Activated CD4-positive, alpha-beta memory T cell treated with anti-CD3 and anti-CD28 coated beads, Interleukin-2, amount 10 ng/mL, durations not matched to agents 7 days and 5 days (primary cell): Measurements from ENCODE around the gene TUNAR. TPM values are rescaled to one million over a fixed set of nuclear protein-coding genes. Genes with fewer than 3 reads are reported as not detected.

ENCODE experiments used
- CTCF ChIA-PET: fragments of 350-600 bp; sonication (Branson Sonifier 250); formaldehyde crosslinking; loops from one replicate; lab custom pipeline; 2021; ENCODE audit warnings: antibody characterized with exemption, inconsistent platforms; lab: Charles Lee
- POLR2A ChIA-PET: fragments of 350-600 bp; sonication (Branson Sonifier 250); formaldehyde crosslinking; loops from one replicate; lab custom pipeline; 2021; ENCODE audit warnings: antibody characterized with exemption; lab: Charles Lee
- DNase-seq: peaks from one replicate; pipeline ENCODE4 v3.0.0-alpha.2; 2020
- H3K27ac Mint-ChIP-seq: one replicate; pipeline ENCODE4 v1.8.0; 2021; ENCODE audit warnings: mild to moderate bottlenecking, mixed read lengths
- H3K27me3 Mint-ChIP-seq: one replicate; pipeline ENCODE4 v1.8.0; 2021; ENCODE audit warnings: mixed read lengths
- H3K36me3 Mint-ChIP-seq: one replicate; pipeline ENCODE4 v1.8.0; 2021; ENCODE audit warnings: low read depth, mixed read lengths
- H3K4me1 Mint-ChIP-seq: one replicate; pipeline ENCODE4 v1.8.0; 2021; ENCODE audit warnings: mixed read lengths
- H3K4me3 Mint-ChIP-seq: one replicate; pipeline ENCODE4 v1.8.0; 2021; ENCODE audit warnings: mild to moderate bottlenecking, mixed read lengths
- H3K9me3 Mint-ChIP-seq: one replicate; pipeline ENCODE4 v1.8.0; 2021; ENCODE audit warnings: mixed read lengths
- total RNA-seq, 2 experiments: library from RNA; stranded (reverse); gene quantifications; one replicate each; pipeline ENCODE4 v1.2.3, GENCODE V29; 2021

TUNAR gene
- not detected for total RNA-seq

GRCh38 chr14:95876761-95877538, at the start of gene TUNAR:
Gene TUNAR (plus strand): TSS chr14:95876832.
- POLR2A ChIA-PET = no interaction called here
- H3K9me3 Mint-ChIP-seq = no peaks in the 10 kb centered on the region

DNA sequence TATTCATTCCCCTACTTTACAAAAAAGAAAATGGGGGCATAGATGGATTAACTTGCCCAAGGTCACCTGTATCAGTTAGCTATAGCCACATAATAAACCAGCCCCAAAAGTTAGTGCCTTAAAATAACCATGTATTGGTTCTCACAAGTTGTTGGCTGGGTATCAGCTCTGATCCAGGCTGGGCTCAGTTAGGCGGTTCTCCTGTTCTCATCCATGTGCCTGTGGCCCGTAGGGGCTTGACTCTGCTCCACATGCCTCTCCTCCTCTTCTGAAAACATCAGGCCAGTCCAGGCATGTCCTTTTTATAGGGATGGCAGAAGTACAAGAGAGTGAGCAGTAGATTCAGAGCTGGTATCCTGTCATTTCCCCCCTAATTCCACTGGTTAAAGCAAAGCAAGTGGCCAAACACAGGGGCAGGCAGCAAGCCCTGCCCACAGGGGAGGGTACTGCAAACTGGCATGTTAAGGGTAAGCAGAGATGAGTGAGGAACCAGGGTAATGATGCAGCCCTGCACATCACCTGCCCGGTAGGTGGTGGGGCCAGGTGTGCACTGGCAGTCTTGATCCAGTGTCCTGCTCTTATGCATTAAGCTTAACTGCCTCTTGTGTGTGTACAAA, 47.9 kb upstream of the TUNAR start:
- Mint-ChIP-seq H3K36me3 (no peaks in the 10 kb centered on the region), H3K27me3 (peaks cover 4% of the 10 kb centered on the region), H3K4me1 (no peaks in the 10 kb centered on the region), H3K27ac (no peak overlapping the region), H3K4me3 (no peak overlapping the region), H3K9me3 (no peaks in the 10 kb centered on the region)
- DNase-seq = no peak
- CTCF ChIA-PET = no interaction called here
- POLR2A ChIA-PET = no interaction called here

More at GRCh38 chr14:95876761-95877538, at the start of gene TUNAR:
- no peaks in the 10 kb centered on the region for H3K36me3 Mint-ChIP-seq
- no peak for DNase-seq
- H3K4me1 Mint-ChIP-seq = no peaks in the 10 kb centered on the region
- H3K27ac Mint-ChIP-seq = no peak within 1 kb of the TSS
- CTCF ChIA-PET = no interaction called here
- H3K27me3 Mint-ChIP-seq = peaks cover 43% of the 10 kb centered on the region
- no peak within 1 kb of the TSS for H3K4me3 Mint-ChIP-seq

- DNase-seq = no peak
- CTCF ChIA-PET = no interaction called here
- H3K27me3 Mint-ChIP-seq = peaks cover 4% of the 10 kb centered on the region
- no peak overlapping the region for H3K4me3 Mint-ChIP-seq
- no peaks in the 10 kb centered on the region for H3K36me3 Mint-ChIP-seq
- POLR2A ChIA-PET = no interaction called here
- no peak overlapping the region for H3K27ac Mint-ChIP-seq
- no peaks in the 10 kb centered on the region for H3K9me3 Mint-ChIP-seq
- H3K4me1 Mint-ChIP-seq = no peaks in the 10 kb centered on the region
Measured at GRCh38 chr14:95829321-95829720, 47.3 kb upstream of the TUNAR start.

GRCh38 chr14:95830386-95830785, 46.2 kb upstream of the TUNAR start:
- no peak overlapping the region for H3K4me3 Mint-ChIP-seq
- ChIA-PET CTCF (no interaction called here), POLR2A (no interaction called here)
- H3K27ac Mint-ChIP-seq = no peak overlapping the region
- H3K36me3 Mint-ChIP-seq = no peaks in the 10 kb centered on the region
- H3K4me1 Mint-ChIP-seq = peaks cover 6% of the 10 kb centered on the region
- peaks cover under 1% of the 10 kb centered on the region for H3K9me3 Mint-ChIP-seq
- DNase-seq = no peak
- H3K27me3 Mint-ChIP-seq = peaks cover 4% of the 10 kb centered on the region

GRCh38 chr14:95831041-95831440, 45.6 kb upstream of the TUNAR start:
- Mint-ChIP-seq H3K36me3 (no peaks in the 10 kb centered on the region), H3K4me1 (peaks cover 7% of the 10 kb centered on the region), H3K9me3 (peaks cover 3% of the 10 kb centered on the region), H3K27ac (no peak overlapping the region), H3K4me3 (no peak overlapping the region), H3K27me3 (peaks cover 4% of the 10 kb centered on the region)
- DNase-seq = no peak
- ChIA-PET CTCF (no interaction called here), POLR2A (no interaction called here)

DNA sequence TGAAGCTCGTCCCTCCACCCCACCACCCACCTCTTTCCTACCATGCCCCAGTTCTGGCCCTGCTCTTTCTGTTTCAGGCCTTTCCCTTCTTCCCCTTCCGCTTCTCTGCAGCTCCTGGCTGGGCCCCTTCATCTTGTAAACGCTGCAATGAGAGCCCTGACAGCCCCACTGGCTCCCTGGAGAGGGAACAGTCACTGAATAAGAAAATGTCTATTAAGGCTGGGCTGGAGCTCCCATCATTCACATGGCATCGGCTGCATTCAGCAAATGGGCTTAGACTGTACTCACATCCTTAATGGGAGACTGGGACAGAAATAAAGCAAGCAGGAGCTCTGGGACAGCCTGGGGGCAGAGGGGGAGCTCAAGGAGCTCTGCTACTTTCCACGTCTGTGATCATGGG, 45.2 kb upstream of the TUNAR start:
- H3K9me3 Mint-ChIP-seq = peaks cover 3% of the 10 kb centered on the region
- H3K4me1 Mint-ChIP-seq = peaks cover 7% of the 10 kb centered on the region
- H3K36me3 Mint-ChIP-seq = no peaks in the 10 kb centered on the region
- ChIA-PET CTCF (no interaction called here), POLR2A (no interaction called here)
- no peak for DNase-seq
- H3K4me3 Mint-ChIP-seq = no peak overlapping the region
- H3K27me3 Mint-ChIP-seq = peaks cover 4% of the 10 kb centered on the region
- H3K27ac Mint-ChIP-seq = no peak overlapping the region

- peaks cover 3% of the 10 kb centered on the region for H3K9me3 Mint-ChIP-seq
- ChIA-PET CTCF (no interaction called here), POLR2A (no interaction called here)
- no peak for DNase-seq
- peaks cover 7% of the 10 kb centered on the region for H3K4me1 Mint-ChIP-seq
- no peaks in the 10 kb centered on the region for H3K36me3 Mint-ChIP-seq
- H3K4me3 Mint-ChIP-seq = no peak overlapping the region
- H3K27ac Mint-ChIP-seq = no peak overlapping the region
- peaks cover 1% of the 10 kb centered on the region for H3K27me3 Mint-ChIP-seq
Measured at GRCh38 chr14:95832012-95832411, 44.6 kb upstream of the TUNAR start.

GRCh38 chr14:95833429-95833828, 43.2 kb upstream of the TUNAR start:
- ChIA-PET POLR2A (no interaction called here), CTCF (no interaction called here)
- no peak for DNase-seq
- Mint-ChIP-seq H3K4me1 (peaks cover 7% of the 10 kb centered on the region), H3K4me3 (no peak overlapping the region), H3K9me3 (peaks cover 3% of the 10 kb centered on the region), H3K27ac (no peak overlapping the region), H3K27me3 (peaks cover under 1% of the 10 kb centered on the region), H3K36me3 (no peaks in the 10 kb centered on the region)

- Mint-ChIP-seq H3K27me3 (no peaks in the 10 kb centered on the region), H3K9me3 (peaks cover 3% of the 10 kb centered on the region), H3K4me3 (no peak overlapping the region), H3K4me1 (peaks cover 7% of the 10 kb centered on the region), H3K27ac (no peak overlapping the region), H3K36me3 (no peaks in the 10 kb centered on the region)
- ChIA-PET CTCF (no interaction called here), POLR2A (no interaction called here)
- DNase-seq = no peak
Measured at GRCh38 chr14:95834496-95834895, 42.1 kb upstream of the TUNAR start.

GRCh38 chr14:95835121-95835730, 41.4 kb upstream of the TUNAR start:
- CTCF ChIA-PET = no interaction called here
- H3K4me1 Mint-ChIP-seq = peaks cover 7% of the 10 kb centered on the region
- no peak overlapping the region for H3K27ac Mint-ChIP-seq
- no peaks in the 10 kb centered on the region for H3K36me3 Mint-ChIP-seq
- peaks cover 3% of the 10 kb centered on the region for H3K9me3 Mint-ChIP-seq
- H3K27me3 Mint-ChIP-seq = no peaks in the 10 kb centered on the region
- POLR2A ChIA-PET = no interaction called here
- no peak overlapping the region for H3K4me3 Mint-ChIP-seq
- no peak for DNase-seq

DNA sequence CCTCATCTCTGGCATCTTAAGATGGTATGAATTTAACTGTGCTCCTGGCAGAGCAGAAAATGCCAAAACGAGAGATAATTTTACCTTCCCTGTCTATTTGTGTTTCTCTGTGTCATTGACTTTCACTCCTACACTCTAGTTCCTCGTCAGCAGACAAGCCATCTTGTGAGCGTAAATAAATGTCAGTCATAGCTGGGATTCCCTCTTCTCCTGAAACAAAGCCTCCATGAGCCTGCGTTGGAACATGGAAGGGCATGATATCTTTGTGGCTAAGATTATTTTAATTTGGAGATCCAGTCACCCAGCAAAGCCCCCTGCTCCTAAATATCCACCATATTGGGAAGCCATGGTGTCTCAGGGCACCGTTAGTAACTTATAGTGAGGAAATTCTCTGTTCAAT, 37.8 kb upstream of the TUNAR start:
- no peak overlapping the region for H3K4me3 Mint-ChIP-seq
- no peak overlapping the region for H3K27ac Mint-ChIP-seq
- H3K36me3 Mint-ChIP-seq = no peaks in the 10 kb centered on the region
- ChIA-PET POLR2A (no interaction called here), CTCF (interaction anchor here (0.5 kb wide), 1 partner anchor 305 kb away, joined by 3 read pairs; no protein-coding TSS in a partner anchor)
- H3K4me1 Mint-ChIP-seq = peaks cover 7% of the 10 kb centered on the region
- DNase-seq = no peak
- H3K27me3 Mint-ChIP-seq = no peaks in the 10 kb centered on the region
- peaks cover 3% of the 10 kb centered on the region for H3K9me3 Mint-ChIP-seq

DNA sequence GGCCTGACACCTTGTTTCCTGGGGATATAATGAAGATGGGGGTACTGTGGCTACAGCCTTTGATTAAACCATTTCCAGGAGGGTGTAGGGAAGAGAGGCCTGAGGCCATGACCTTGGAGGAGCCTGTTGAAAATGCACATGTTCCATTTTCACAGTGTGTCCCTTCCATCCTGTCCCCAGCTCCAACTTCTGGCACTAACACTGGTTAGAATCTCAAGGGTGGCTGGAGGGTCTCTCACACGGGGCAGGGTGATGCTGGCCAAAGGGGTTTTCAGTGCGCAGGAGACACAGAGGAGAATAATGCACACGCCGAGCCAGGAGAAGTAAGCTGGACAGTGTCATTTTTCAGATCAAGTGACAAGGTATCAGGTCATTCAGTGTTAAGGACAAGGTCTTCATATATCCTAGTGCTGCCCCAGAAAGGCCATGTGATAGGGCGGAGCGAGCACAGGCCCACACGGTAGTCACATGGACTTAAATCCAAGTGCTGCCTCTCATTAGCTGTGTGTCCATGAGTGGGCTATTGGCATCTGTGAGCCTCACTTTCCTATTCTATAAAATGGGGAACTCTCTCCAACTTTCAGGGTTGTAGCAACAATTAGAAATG, 36.4 kb upstream of the TUNAR start:
- H3K4me1 Mint-ChIP-seq = peaks cover 3% of the 10 kb centered on the region
- no peak for DNase-seq
- ChIA-PET CTCF (no interaction called here), POLR2A (no interaction called here)
- H3K9me3 Mint-ChIP-seq = peaks cover 3% of the 10 kb centered on the region
- H3K27me3 Mint-ChIP-seq = no peaks in the 10 kb centered on the region
- H3K27ac Mint-ChIP-seq = no peak overlapping the region
- no peaks in the 10 kb centered on the region for H3K36me3 Mint-ChIP-seq
- no peak overlapping the region for H3K4me3 Mint-ChIP-seq

DNA sequence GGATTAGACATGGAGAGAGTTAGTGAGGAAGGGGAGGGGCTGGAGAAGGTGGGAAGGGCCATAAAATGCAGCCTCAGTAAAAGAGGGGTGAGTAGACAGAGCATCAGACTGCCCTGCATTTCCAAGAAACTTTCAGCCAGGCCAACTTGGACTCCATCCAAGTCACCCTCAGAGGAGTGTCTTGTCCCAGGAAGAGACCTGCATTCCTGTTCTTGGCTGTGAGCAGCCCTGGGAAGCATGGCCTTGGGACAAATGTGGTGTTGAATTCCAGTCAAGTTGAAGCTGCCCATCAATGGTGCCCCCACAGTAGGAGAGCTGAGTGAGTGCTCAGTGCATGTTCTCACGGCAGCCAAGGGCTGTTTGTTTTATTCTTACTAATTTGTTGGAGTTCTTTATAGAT, 35.0 kb upstream of the TUNAR start:
- peaks cover 2% of the 10 kb centered on the region for H3K27me3 Mint-ChIP-seq
- H3K36me3 Mint-ChIP-seq = no peaks in the 10 kb centered on the region
- POLR2A ChIA-PET = no interaction called here
- no peak for DNase-seq
- no peaks in the 10 kb centered on the region for H3K9me3 Mint-ChIP-seq
- no peak overlapping the region for H3K4me3 Mint-ChIP-seq
- CTCF ChIA-PET = no interaction called here
- no peak overlapping the region for H3K27ac Mint-ChIP-seq
- H3K4me1 Mint-ChIP-seq = no peaks in the 10 kb centered on the region
